Heart left ventricle (tissue), 16 donors: ENCODE results near the gene IFNA8. TPM values are rescaled to one million over a fixed set of nuclear protein-coding genes. Genes with fewer than 3 reads are reported as not detected.

Experiments used
- ATAC-seq, 4 donors: fragments of 200-7000 bp; cut with Tn5 transposase; one replicate each; pipeline ENCODE4 v1.9.1; 2020 to 2022; ENCODE audit warnings: moderate library complexity in 4 of 4, mild to moderate bottlenecking in 3 of 4, moderate number of reproducible peaks in 1 of 4
- DNase-seq, 5 donors: peaks; one replicate each; pipeline ENCODE4 v3.0.0-alpha.2; 2020
- H3K27ac ChIP-seq, 12 donors: fragments of 200-600 bp; sonication (generic) in 4 of 12; one replicate each; pipeline versions ENCODE4 v1.5.0 to v1.8.0; 2016 to 2022; ENCODE audit warnings: mild to moderate bottlenecking in 2 of 12
- H3K27me3 ChIP-seq, 9 donors: fragments of 200-600 bp; sonication (generic) in 2 of 9; one replicate each; pipeline versions ENCODE4 v1.5.1 to v1.8.0; 2016 to 2022; ENCODE audit warnings: mild to moderate bottlenecking in 3 of 9
- H3K36me3 ChIP-seq, 9 donors: fragments of 200-600 bp; sonication (generic) in 2 of 9; one replicate each; pipeline versions ENCODE4 v1.5.0 to v1.8.0; 2018 to 2022; ENCODE audit warnings: mild to moderate bottlenecking in 2 of 9
- H3K4me1 ChIP-seq, 12 donors: fragments of 200-600 bp; sonication (generic) in 4 of 12; one replicate each; pipeline versions ENCODE4 v1.5.0 to v1.8.0; 2016 to 2022; ENCODE audit warnings: mild to moderate bottlenecking in 3 of 12
- H3K4me3 ChIP-seq, 12 donors: fragments of 200-600 bp; sonication (generic) in 4 of 12; one replicate each; pipeline versions ENCODE4 v1.5.0 to v1.8.0; 2017 to 2022; ENCODE audit warnings: mild to moderate bottlenecking in 9 of 12, moderate library complexity in 4 of 12
- H3K9me3 ChIP-seq, 12 donors: fragments of 200-600 bp; sonication (generic) in 4 of 12; one replicate each; pipeline versions ENCODE4 v1.5.0 to v1.8.0; 2016 to 2022; ENCODE audit warnings: mild to moderate bottlenecking in 1 of 12
- POLR2A ChIP-seq, 2 donors: fragments of 450-650 bp; IDR thresholded peaks; one replicate each; pipeline ENCODE4 v1.6.1; 2017; ENCODE audit warnings: antibody characterized with exemption in 2 of 2, mild to moderate bottlenecking in 2 of 2, moderate library complexity in 2 of 2
- WGBS, 4 donors: extraction: QIAGEN DNeasy Blood & Tissue Kit in 2 of 4; methylation state at CpG; one replicate each; pipeline versions ENCODE4 v1.1.5 to v1.1.7; 2013 to 2018; 5-methylcytosine and 5-hydroxymethylcytosine counted together
- intact Hi-C, 10 donors: fragments of 100-400 bp; cut with DNase I; formaldehyde crosslinking; loops; one replicate each; pipeline versions ENCODE4 v1.11.1 to v1.14.2; 2022
- polyA plus RNA-seq, 2 donors: library from polyadenylated mRNA; stranded (reverse); fragments of 200-250 nt; gene quantifications; one replicate each; pipeline ENCODE4 v1.2.3, GENCODE V29; 2013
- total RNA-seq, 9 donors: library from RNA; depleted of rRNA in 2 of 9; stranded (reverse); fragments of >200 nt in 2 of 9; fragmentation: NEBNext Ultra II Directional in 3 of 9; extraction: Animal tissue kit (Norgen Biotek cat#: 25700) in 3 of 9; gene quantifications; one replicate each; pipeline versions ENCODE4 v1.1.0 to v1.2.4, GENCODE V29; 2016 to 2023
- TF ChIP-seq, protein P1 (sequence below), 12 donors: fragments of 200-600 bp; sonication (generic) in 4 of 12; IDR thresholded peaks; one replicate each; pipeline versions ENCODE4 v1.5.0 to v1.8.0; 2018 to 2022; ENCODE audit warnings: antibody characterized with exemption in 12 of 12, mild to moderate bottlenecking in 5 of 12
- donor health status: ischemic (EF 13 %, LVEDD 7.1; RV severe dilation, severe dysfunction).
- donor health status: healthy with polysubstance abuse.
- donor health status: DM: no; HTN: yes; CAD: no.
- donor health status: DM: no; HTN: no; CAD: no.
- donor health status: ischemic (EF 25% LVEDD 6.9; RV normal size, moderate dysfunction).
- donor health status: ischemic (EF 25% LVEDD 5.7; RV mildly dilated, moderate dysfunction).
- donor health status: healthy.
- donor health status: DM: yes; HTN: yes; CAD: no.
- donor health status: ischemic (EF 35%, LVEDD 5.7; RV mildly dilated, moderate dysfunction).
- donor health status: nonischemic (EF 11% LVEDD 7.7; RV severe dilation, severe dysfunction).
- donor health status: DM: yes; HTN: yes; CAD: no.
- donor health status: PGD.
- donor health status: ischemic (EF 29% LVEDD 5.4; RV normal size, mild dysfunction).
- donor health status: nonischemic (EF 23%, LVEDD 6.1; RV moderate dilation, normal function).

Gene IFNA8
- total and polyA plus RNA-seq, 11 donors = not detected

- TF ChIP-seq, protein P1, sequence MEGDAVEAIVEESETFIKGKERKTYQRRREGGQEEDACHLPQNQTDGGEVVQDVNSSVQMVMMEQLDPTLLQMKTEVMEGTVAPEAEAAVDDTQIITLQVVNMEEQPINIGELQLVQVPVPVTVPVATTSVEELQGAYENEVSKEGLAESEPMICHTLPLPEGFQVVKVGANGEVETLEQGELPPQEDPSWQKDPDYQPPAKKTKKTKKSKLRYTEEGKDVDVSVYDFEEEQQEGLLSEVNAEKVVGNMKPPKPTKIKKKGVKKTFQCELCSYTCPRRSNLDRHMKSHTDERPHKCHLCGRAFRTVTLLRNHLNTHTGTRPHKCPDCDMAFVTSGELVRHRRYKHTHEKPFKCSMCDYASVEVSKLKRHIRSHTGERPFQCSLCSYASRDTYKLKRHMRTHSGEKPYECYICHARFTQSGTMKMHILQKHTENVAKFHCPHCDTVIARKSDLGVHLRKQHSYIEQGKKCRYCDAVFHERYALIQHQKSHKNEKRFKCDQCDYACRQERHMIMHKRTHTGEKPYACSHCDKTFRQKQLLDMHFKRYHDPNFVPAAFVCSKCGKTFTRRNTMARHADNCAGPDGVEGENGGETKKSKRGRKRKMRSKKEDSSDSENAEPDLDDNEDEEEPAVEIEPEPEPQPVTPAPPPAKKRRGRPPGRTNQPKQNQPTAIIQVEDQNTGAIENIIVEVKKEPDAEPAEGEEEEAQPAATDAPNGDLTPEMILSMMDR (IDR thresholded peaks at IDR 0.05) = no peak
- no peak for TF ChIP-seq POLR2A (IDR thresholded peaks at IDR 0.05)
- Histone ChIP-seq H3K4me1 (peaks cover 0 to 13% (median 7%) of the 10 kb centered on the region in 12 donors), H3K27ac (no peak overlapping the region), H3K9me3 (no peaks in the 10 kb centered on the region), H3K4me3 (peak overlapping the region in 11 of 12 donors; percentile 6 to 44 (median 27)), H3K36me3 (no peaks in the 10 kb centered on the region), H3K27me3 (peaks cover 0 to 67% (median 18%) of the 10 kb centered on the region in 9 donors)
- no peak for DNase-seq
- intact Hi-C loops = no loop called here
- ATAC-seq = no peak
- 2 to 3% (median 2%) methylated on average over 46 to 53 of the region's 53 CpGs for WGBS, 4 donors
Observed at GRCh38 chr9:21402386-21403251, 6.3 kb upstream of the IFNA8 start.

- no peak for DNase-seq
- H3K27me3 ChIP-seq = peaks cover 0 to 59% (median 17%) of the 10 kb centered on the region in 9 donors
- ATAC-seq = no peak
- TF ChIP-seq, protein P1 (IDR thresholded peaks at IDR 0.05) = no peak
- TF ChIP-seq POLR2A (IDR thresholded peaks at IDR 0.05) = no peak
- H3K27ac ChIP-seq = no peak overlapping the region
- WGBS, 4 donors = 52 to 64% (median 61%) methylated on average over 3 of the region's 3 CpGs
- no peak overlapping the region for H3K4me3 ChIP-seq
- H3K4me1 ChIP-seq = peaks cover 0 to 13% (median 7%) of the 10 kb centered on the region in 12 donors
- intact Hi-C loops = no loop called here
- no peaks in the 10 kb centered on the region for H3K9me3 ChIP-seq
- H3K36me3 ChIP-seq = no peaks in the 10 kb centered on the region
Observed at GRCh38 chr9:21404146-21404545, 4.8 kb upstream of the IFNA8 start.

GRCh38 chr9:21412107-21412506 is 3.2 kb downstream of the IFNA8 start:
- no peaks in the 10 kb centered on the region for H3K4me1 ChIP-seq
- H3K9me3 ChIP-seq = no peaks in the 10 kb centered on the region
- H3K4me3 ChIP-seq = no peak overlapping the region
- no peak for DNase-seq
- H3K27ac ChIP-seq = no peak overlapping the region
- ATAC-seq = no peak
- TF ChIP-seq, protein P1 (IDR thresholded peaks at IDR 0.05) = no peak
- no peak for TF ChIP-seq POLR2A (IDR thresholded peaks at IDR 0.05)
- H3K27me3 ChIP-seq = peaks cover 0 to 27% (median 0%) of the 10 kb centered on the region in 9 donors
- no peaks in the 10 kb centered on the region for H3K36me3 ChIP-seq
- intact Hi-C loops = loop anchor here in 1 of 10 donors (10.0 kb wide), 1 partner anchor 87 kb away; no protein-coding TSS in a partner anchor

GRCh38 chr9:21413151-21413550 is 4.2 kb downstream of the IFNA8 start:
- intact Hi-C loops = loop anchor here in 1 of 10 donors (10.0 kb wide), 1 partner anchor 88 kb away; no protein-coding TSS in a partner anchor
- DNase-seq = no peak
- Histone ChIP-seq H3K4me1 (no peaks in the 10 kb centered on the region), H3K36me3 (no peaks in the 10 kb centered on the region), H3K27me3 (peaks cover 0 to 17% (median 0%) of the 10 kb centered on the region in 9 donors), H3K9me3 (no peaks in the 10 kb centered on the region), H3K4me3 (no peak overlapping the region), H3K27ac (no peak overlapping the region)
- TF ChIP-seq POLR2A (IDR thresholded peaks at IDR 0.05) = no peak
- TF ChIP-seq, protein P1 (IDR thresholded peaks at IDR 0.05) = no peak
- WGBS, 4 donors = 70 to 84% (median 80%) methylated on average over 4 of the region's 4 CpGs
- ATAC-seq = no peak
